GM19328 (cell line): Measurements from ENCODE around the gene STARD7.

Experiments
- ATAC-seq: cut with Tn5 transposase; IDR thresholded peaks from one replicate; pipeline ENCODE4 v1.9.1; 2021; ENCODE audit warnings: mild to moderate bottlenecking, moderate library complexity; ENCODE audit not compliant: unreplicated experiment

The STARD7 gene

GRCh38 chr2:96201338-96201737, 7.3 kb downstream of the STARD7 start:
- no peak for ATAC-seq

GRCh38 chr2:96198921-96199320, 9.7 kb downstream of the STARD7 start:
- ATAC-seq = no peak

- ATAC-seq = no peak
Measured at GRCh38 chr2:96197546-96198255, 10.9 kb downstream of the STARD7 start.

- no peak for ATAC-seq
Measured at GRCh38 chr2:96195410-96196066, 13.1 kb downstream of the STARD7 start.

- no peak for ATAC-seq
Measured at GRCh38 chr2:96191937-96192670, 16.5 kb downstream of the STARD7 start.

GRCh38 chr2:96188821-96189526, 19.7 kb downstream of the STARD7 start:
- ATAC-seq = no peak

- ATAC-seq = no peak
Measured at GRCh38 chr2:96186562-96186961, 22.1 kb downstream of the STARD7 start.

GRCh38 chr2:96185516-96185915, 23.1 kb downstream of the STARD7 start:
- no peak for ATAC-seq

GRCh38 chr2:96184989-96185388, 23.6 kb downstream of the STARD7 start:
- no peak for ATAC-seq

- ATAC-seq = no peak
Measured at GRCh38 chr2:96184188-96184587, 24.4 kb downstream of the STARD7 start.

- ATAC-seq = no peak
Measured at GRCh38 chr2:96181529-96181928, 27.1 kb downstream of the STARD7 start.

GRCh38 chr2:96180521-96180920, 28.1 kb downstream of the STARD7 start:
- ATAC-seq = no peak

- ATAC-seq = no peak
Measured at GRCh38 chr2:96180002-96180401, 28.6 kb downstream of the STARD7 start.

- ATAC-seq = no peak
Measured at GRCh38 chr2:96176661-96177060, 32.0 kb downstream of the STARD7 start.

- no peak for ATAC-seq
Measured at GRCh38 chr2:96175951-96176350, 32.7 kb downstream of the STARD7 start.

GRCh38 chr2:96174251-96175144, 34.1 kb downstream of the STARD7 start:
- peak; percentile 78 for ATAC-seq

GRCh38 chr2:96171831-96172230, 36.8 kb downstream of the STARD7 start:
- ATAC-seq = no peak

GRCh38 chr2:96170626-96171025, 38.0 kb downstream of the STARD7 start:
- no peak for ATAC-seq

- ATAC-seq = no peak
Measured at GRCh38 chr2:96169868-96170507, 38.6 kb downstream of the STARD7 start.
